H9 (cell line): ENCODE measurements around the gene PEX12. TPM values are rescaled to one million over a fixed set of nuclear protein-coding genes. Genes with fewer than 3 reads are reported as not detected.

ENCODE experiments used
- DNase-seq: peaks from one replicate; pipeline ENCODE4 v3.0.0-alpha.2; 2017
- H2AFZ ChIP-seq: one replicate; pipeline ENCODE4 v1.6.1; 2013; ENCODE audit warnings: mild to moderate bottlenecking, low read length, control low read depth, moderate library complexity
- H2AK5ac ChIP-seq: 2 replicates; pipeline ENCODE4 v1.6.1; 2013; ENCODE audit warnings: low read length, control low read depth, mixed read lengths; ENCODE audit not compliant: insufficient read length
- H2BK120ac ChIP-seq: one replicate; pipeline ENCODE4 v1.6.1; 2013; ENCODE audit warnings: low read depth, mild to moderate bottlenecking, low read length, control low read depth, inconsistent platforms; ENCODE audit not compliant: poor library complexity, severe bottlenecking
- H2BK12ac ChIP-seq: 2 replicates; pipeline ENCODE4 v1.6.1; 2013; ENCODE audit warnings: low read length, control low read depth, mixed read lengths, low read depth; ENCODE audit not compliant: insufficient read length
- H2BK15ac ChIP-seq: 2 replicates; pipeline ENCODE4 v1.6.1; 2013; ENCODE audit warnings: low read depth, low read length, control low read depth
- H2BK20ac ChIP-seq: one replicate; pipeline ENCODE4 v1.6.1; 2013; ENCODE audit warnings: low read depth, mild to moderate bottlenecking, low read length, control low read depth, inconsistent platforms; ENCODE audit not compliant: poor library complexity, severe bottlenecking
- H2BK5ac ChIP-seq: 2 replicates; pipeline ENCODE4 v1.6.1; 2013; ENCODE audit warnings: low read length, control low read depth, mixed read lengths; ENCODE audit not compliant: insufficient read length
- H3K14ac ChIP-seq: 2 replicates; pipeline ENCODE4 v1.6.1; 2013; ENCODE audit warnings: low read length, control low read depth; ENCODE audit not compliant: insufficient read depth
- H3K18ac ChIP-seq: 2 replicates; pipeline ENCODE4 v1.6.1; 2013; ENCODE audit warnings: low read depth, mild to moderate bottlenecking, mixed read lengths, low read length, control low read depth; ENCODE audit not compliant: insufficient read length
- H3K23ac ChIP-seq: 2 replicates; pipeline ENCODE4 v1.6.1; 2013; ENCODE audit warnings: low read length, control low read depth, mixed read lengths, low read depth; ENCODE audit not compliant: insufficient read length
- H3K23me2 ChIP-seq: 2 replicates; pipeline ENCODE4 v1.6.1; 2013; ENCODE audit warnings: low read depth, mild to moderate bottlenecking, mixed read lengths, low read length, control low read depth; ENCODE audit not compliant: insufficient read length, poor library complexity, severe bottlenecking
- H3K27ac ChIP-seq: 2 replicates; pipeline ENCODE4 v1.5.1; 2013; ENCODE audit warnings: low read length, control low read depth, mixed read lengths, low read depth; ENCODE audit not compliant: insufficient read length
- H3K27me3 ChIP-seq: 2 replicates; pipeline ENCODE4 v1.6.1; 2013; ENCODE audit warnings: low read length, control low read depth, inconsistent platforms; ENCODE audit not compliant: insufficient read depth
- H3K4ac ChIP-seq: 2 replicates; pipeline ENCODE4 v1.6.1; 2013; ENCODE audit warnings: low read depth, mild to moderate bottlenecking, control low read depth, inconsistent platforms, low read length, moderate library complexity
- H3K4me1 ChIP-seq: 2 replicates; pipeline ENCODE4 v1.6.1; 2013; ENCODE audit warnings: low read length, control low read depth, inconsistent platforms; ENCODE audit not compliant: insufficient read depth
- H3K4me2 ChIP-seq: 2 replicates; pipeline ENCODE4 v1.6.1; 2013; ENCODE audit warnings: low read length, control low read depth, mixed read lengths; ENCODE audit not compliant: insufficient read length, insufficient read depth
- H3K56ac ChIP-seq: 2 replicates; pipeline ENCODE4 v1.6.1; 2013; ENCODE audit warnings: low read depth, mild to moderate bottlenecking, mixed read lengths, low read length, control low read depth; ENCODE audit not compliant: insufficient read length
- H3K79me1 ChIP-seq: 2 replicates; pipeline ENCODE4 v1.6.1; 2013; ENCODE audit warnings: low read depth, mild to moderate bottlenecking, moderate library complexity, low read length, control low read depth, inconsistent platforms; ENCODE audit not compliant: insufficient read depth, poor library complexity, severe bottlenecking
- H3K79me2 ChIP-seq: 2 replicates; pipeline ENCODE4 v1.6.1; 2013; ENCODE audit warnings: low read length, control low read depth, inconsistent platforms; ENCODE audit not compliant: insufficient read depth
- H3K9ac ChIP-seq: 2 replicates; pipeline ENCODE4 v1.6.1; 2013; ENCODE audit warnings: low read length, control low read depth, mixed read lengths; ENCODE audit not compliant: insufficient read length; ENCODE audit errors: extremely low read depth
- H3K9me3 ChIP-seq: one replicate; pipeline ENCODE4 v1.6.1; 2013; ENCODE audit warnings: low read depth, low read length, inconsistent platforms; ENCODE audit not compliant: control insufficient read depth
- H3T11ph ChIP-seq: one replicate; pipeline ENCODE4 v1.6.1; 2013; ENCODE audit warnings: mild to moderate bottlenecking, low read length, control low read depth, inconsistent platforms
- H4K20me1 ChIP-seq: one replicate; pipeline ENCODE4 v1.6.1; 2013; ENCODE audit not compliant: control insufficient read depth, insufficient read length, insufficient read depth
- H4K5ac ChIP-seq: 2 replicates; pipeline ENCODE4 v1.6.1; 2013; ENCODE audit warnings: low read depth, mild to moderate bottlenecking, mixed read lengths, low read length, control low read depth; ENCODE audit not compliant: insufficient read length
- H4K8ac ChIP-seq: replicated peaks from 2 replicates; pipeline ENCODE4 v1.6.1; 2013; ENCODE audit warnings: low read length, control low read depth, mixed read lengths, low read depth; ENCODE audit not compliant: insufficient read length
- H4K91ac ChIP-seq: 2 replicates; pipeline ENCODE4 v1.6.1; 2013; ENCODE audit warnings: low read depth, mild to moderate bottlenecking, moderate library complexity, mixed read lengths, low read length, control low read depth; ENCODE audit not compliant: insufficient read length
- H3K27ac Mint-ChIP-seq, 3 experiments: 2 replicates in 2 of 3; 3 replicates in 1 of 3; pipeline ENCODE4 v1.8.0; 2020 to 2021; ENCODE audit warnings: mixed read lengths in 3 of 3, mild to moderate bottlenecking in 1 of 3, moderate library complexity in 1 of 3
- H3K27me3 Mint-ChIP-seq: 2 replicates; pipeline ENCODE4 v1.8.0; 2021; ENCODE audit warnings: low read depth, mild to moderate bottlenecking, moderate library complexity, mixed read lengths
- H3K36me3 Mint-ChIP-seq, 3 experiments: 2 replicates in 2 of 3; 3 replicates in 1 of 3; pipeline ENCODE4 v1.8.0; 2020 to 2021; ENCODE audit warnings: low read depth in 3 of 3, mixed read lengths in 3 of 3; ENCODE audit not compliant: insufficient read depth in 1 of 3
- H3K4me1 Mint-ChIP-seq, 2 experiments: 2 replicates each; pipeline ENCODE4 v1.8.0; 2020; ENCODE audit warnings: mixed read lengths in 2 of 2
- H3K4me3 Mint-ChIP-seq, 2 experiments: 2 replicates in 1 of 2; 3 replicates in 1 of 2; pipeline ENCODE4 v1.8.0; 2020 to 2021; ENCODE audit warnings: mild to moderate bottlenecking in 2 of 2, mixed read lengths in 2 of 2, moderate library complexity in 1 of 2
- H3K9me3 Mint-ChIP-seq, 2 experiments: 2 replicates in 1 of 2; 3 replicates in 1 of 2; pipeline ENCODE4 v1.8.0; 2020; ENCODE audit warnings: mild to moderate bottlenecking in 2 of 2, mixed read lengths in 2 of 2, moderate library complexity in 1 of 2
- CTCF ChIP-seq: fragments of 200-600 bp; sonication (generic); conservative IDR thresholded peaks from 3 replicates; pipeline ENCODE4 v1.8.0; 2021; ENCODE audit warnings: antibody characterized with exemption, mild to moderate bottlenecking
- WGBS: extraction: QIAGEN DNeasy Blood & Tissue Kit; methylation state at CpG from one replicate; pipeline ENCODE4 v1.1.7; 2013; ENCODE audit warnings: missing lambda C conversion rate, low lambda C conversion rate, mixed read lengths; ENCODE audit not compliant: insufficient read length; ENCODE audit errors: extremely low coverage; 5-methylcytosine and 5-hydroxymethylcytosine counted together
- total RNA-seq: library from RNA; stranded (reverse); gene quantifications from 2 replicates; pipeline ENCODE4 v1.2.1, GENCODE V29; 2021

PEX12 gene
- total RNA-seq, 1 experiment from 2014 or later, result 5.4 TPM

- H3K14ac ChIP-seq, result no peak overlapping the region
- H3K18ac ChIP-seq, result no peak overlapping the region
- no peak overlapping the region for H2BK15ac ChIP-seq
- H3K23me2 ChIP-seq, result no peaks in the 10 kb centered on the region
- no peak overlapping the region for H3T11ph ChIP-seq
- no peak overlapping the region for H3K4me2 ChIP-seq
- no peak overlapping the region for H3K9ac ChIP-seq
- no peak overlapping the region for H4K5ac ChIP-seq
- no peaks in the 10 kb centered on the region for H3K4me1 ChIP-seq
- no peak overlapping the region for H3K4ac ChIP-seq
- no peak overlapping the region for H2BK12ac ChIP-seq
- H3K4me1 Mint-ChIP-seq, result no peaks in the 10 kb centered on the region
- H4K91ac ChIP-seq, result no peak overlapping the region
- H3K79me1 ChIP-seq, result no peaks in the 10 kb centered on the region
- no peak for TF ChIP-seq CTCF
- no CpG with 5 or more reads among the region's 1 CpG for WGBS
- H3K27me3 ChIP-seq, result no peaks in the 10 kb centered on the region
- H3K27me3 Mint-ChIP-seq, result peaks cover 20% of the 10 kb centered on the region
- no peak overlapping the region for H2BK5ac ChIP-seq
- H4K8ac ChIP-seq, result no peak overlapping the region
- no peaks in the 10 kb centered on the region for H3K36me3 Mint-ChIP-seq
- H3K9me3 Mint-ChIP-seq, result no peaks in the 10 kb centered on the region
- no peak overlapping the region for H3K27ac ChIP-seq
- no peaks in the 10 kb centered on the region for H4K20me1 ChIP-seq
- H3K56ac ChIP-seq, result no peak overlapping the region
- H2BK20ac ChIP-seq, result no peak overlapping the region
- H2BK120ac ChIP-seq, result no peak overlapping the region
- no peak overlapping the region for H3K23ac ChIP-seq
- H3K9me3 ChIP-seq, result no peaks in the 10 kb centered on the region
- no peak overlapping the region for H3K27ac Mint-ChIP-seq
- DNase-seq, result no peak
- H3K79me2 ChIP-seq, result no peaks in the 10 kb centered on the region
- H3K4me3 Mint-ChIP-seq, result no peak overlapping the region
- no peak overlapping the region for H2AFZ ChIP-seq
- H2AK5ac ChIP-seq, result no peak overlapping the region
Measured at GRCh38 chr17:35543856-35544255, 34.5 kb downstream of the PEX12 start.
